Adrenal gland (tissue), 12 donors: Measurements from ENCODE around the gene DAAM2. TPM values are rescaled to one million over a fixed set of nuclear protein-coding genes. Genes with fewer than 3 reads are reported as not detected.

Experiments
- DNase-seq, 7 donors: peaks; one replicate each; pipeline ENCODE4 v3.0.0-alpha.2; 2019 to 2020
- H3K27ac ChIP-seq, 5 donors: fragments of 200-600 bp; sonication (generic) in 4 of 5; 1 replicate in 3 of 5; 2 replicates in 2 of 5; pipeline versions ENCODE4 v1.5.1 to v1.8.0; 2016 to 2020; ENCODE audit warnings: mild to moderate bottlenecking in 1 of 5
- H3K27me3 ChIP-seq: fragments of 200-600 bp; 2 replicates; pipeline ENCODE4 v1.8.0; 2021
- H3K36me3 ChIP-seq, 2 donors: fragments of 200-600 bp; replicated peaks in 1 of 2; 1 replicate in 1 of 2; 2 replicates in 1 of 2; pipeline versions ENCODE4 v1.5.1 to v1.8.0; 2018 to 2022
- H3K4me1 ChIP-seq, 2 donors: fragments of 200-600 bp; replicated peaks in 1 of 2; 1 replicate in 1 of 2; 2 replicates in 1 of 2; pipeline versions ENCODE4 v1.5.1 to v1.8.0; 2018 to 2021
- H3K4me3 ChIP-seq, 4 donors: fragments of 200-600 bp; sonication (generic) in 3 of 4; one replicate each; pipeline ENCODE4 v1.5.1; 2016 to 2018
- H3K9me3 ChIP-seq, 3 donors: fragments of 200-600 bp; sonication (generic) in 1 of 3; replicated peaks in 1 of 3; 1 replicate in 2 of 3; 2 replicates in 1 of 3; pipeline versions ENCODE4 v1.5.1 to v1.8.0; 2016 to 2021
- POLR2A ChIP-seq, 2 donors: fragments of 450-650 bp; IDR thresholded peaks; one replicate each; pipeline ENCODE4 v1.6.1; 2017; ENCODE audit warnings: antibody characterized with exemption in 2 of 2, mild to moderate bottlenecking in 2 of 2, moderate library complexity in 1 of 2
- WGBS, 4 donors: extraction: QIAGEN DNeasy Blood & Tissue Kit in 2 of 4; methylation state at CpG; one replicate each; pipeline versions ENCODE4 v1.1.5 to v1.1.7; 2013 to 2017; 5-methylcytosine and 5-hydroxymethylcytosine counted together
- intact Hi-C, 2 donors: fragments of 100-400 bp; cut with DNase I; formaldehyde crosslinking; loops; one replicate each; pipeline versions ENCODE4 v1.14.1 to v1.15.0; 2022 to 2023
- polyA plus RNA-seq, 3 donors: library from polyadenylated mRNA; stranded (reverse); fragments of 200-250 nt in 2 of 3; fragments of 350-450 nt in 1 of 3; fragmentation: Illumina TruSeq in 1 of 3; extraction: RNeasy Lipid Tissue Mini Kit (QIAGEN cat#74804) in 1 of 3; gene quantifications; one replicate each; pipeline ENCODE4 v1.2.3, GENCODE V29; 2013 to 2014
- total RNA-seq, 9 donors: library from RNA; depleted of rRNA in 4 of 9; stranded (reverse); fragments of >200 nt in 4 of 9; fragments of 120-200 nt in 1 of 9; fragmentation: NEBNext Ultra II Directional in 1 of 9; extraction: Animal tissue kit (Norgen Biotek cat#: 25700) in 1 of 9; gene quantifications; one replicate each; pipeline versions ENCODE4 v1.1.0 to v1.2.4, GENCODE V29; 2013 to 2023
- TF ChIP-seq, protein P1 (sequence below), 6 experiments: fragments of 450-650 bp in 4 of 6; fragments of 200-600 bp in 2 of 6; sonication (generic) in 1 of 6; IDR thresholded peaks; 1 replicate in 5 of 6; 2 replicates in 1 of 6; pipeline versions ENCODE4 v1.5.1 to v1.8.0; 2016 to 2021; ENCODE audit warnings: antibody characterized with exemption in 6 of 6, mild to moderate bottlenecking in 2 of 6, moderate library complexity in 1 of 6
- donor health status: healthy with polysubstance abuse.
- donor health status: Bipolar disorder and iron deficiency.
- donor health status: DM: yes; HTN: yes; CAD: no.
- donor health status: DM: no; HTN: no; CAD: no.
- donor health status: DM: no; HTN: no; CAD: no.
- donor health status: DM: yes; HTN: yes; CAD: no.

DAAM2 gene
- total and polyA plus RNA-seq, 12 donors = 28.1 to 72.1 (median 53.2) TPM

GRCh38 chr6:39930540-39930939 lies 138.4 kb downstream of the DAAM2 start:
- no peak overlapping the region for H3K4me3 ChIP-seq
- no peaks in the 10 kb centered on the region for H3K27me3 ChIP-seq
- no peaks in the 10 kb centered on the region for H3K9me3 ChIP-seq
- no peaks in the 10 kb centered on the region for H3K36me3 ChIP-seq
- H3K27ac ChIP-seq = peak overlapping the region in 3 of 5 donors; percentile 11 to 51 (median 47)
- 83 to 90% (median 87%) methylated on average over 4 of the region's 4 CpGs for WGBS, 4 donors
- peaks cover 15 to 45% of the 10 kb centered on the region in 2 donors for H3K4me1 ChIP-seq
- intact Hi-C loops = loop anchor here in 1 of 2 donors (5.0 kb wide), 1 partner anchor 322 kb away; no protein-coding TSS in a partner anchor
- DNase-seq = no peak
- TF ChIP-seq, protein P1, sequence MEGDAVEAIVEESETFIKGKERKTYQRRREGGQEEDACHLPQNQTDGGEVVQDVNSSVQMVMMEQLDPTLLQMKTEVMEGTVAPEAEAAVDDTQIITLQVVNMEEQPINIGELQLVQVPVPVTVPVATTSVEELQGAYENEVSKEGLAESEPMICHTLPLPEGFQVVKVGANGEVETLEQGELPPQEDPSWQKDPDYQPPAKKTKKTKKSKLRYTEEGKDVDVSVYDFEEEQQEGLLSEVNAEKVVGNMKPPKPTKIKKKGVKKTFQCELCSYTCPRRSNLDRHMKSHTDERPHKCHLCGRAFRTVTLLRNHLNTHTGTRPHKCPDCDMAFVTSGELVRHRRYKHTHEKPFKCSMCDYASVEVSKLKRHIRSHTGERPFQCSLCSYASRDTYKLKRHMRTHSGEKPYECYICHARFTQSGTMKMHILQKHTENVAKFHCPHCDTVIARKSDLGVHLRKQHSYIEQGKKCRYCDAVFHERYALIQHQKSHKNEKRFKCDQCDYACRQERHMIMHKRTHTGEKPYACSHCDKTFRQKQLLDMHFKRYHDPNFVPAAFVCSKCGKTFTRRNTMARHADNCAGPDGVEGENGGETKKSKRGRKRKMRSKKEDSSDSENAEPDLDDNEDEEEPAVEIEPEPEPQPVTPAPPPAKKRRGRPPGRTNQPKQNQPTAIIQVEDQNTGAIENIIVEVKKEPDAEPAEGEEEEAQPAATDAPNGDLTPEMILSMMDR (IDR thresholded peaks at IDR 0.05) = no peak
- TF ChIP-seq POLR2A (IDR thresholded peaks at IDR 0.05) = no peak

GRCh38 chr6:39931607-39932006 lies 139.4 kb downstream of the DAAM2 start:
- Histone ChIP-seq H3K27me3 (no peaks in the 10 kb centered on the region), H3K36me3 (no peaks in the 10 kb centered on the region), H3K4me1 (peaks cover 15 to 45% of the 10 kb centered on the region in 2 donors), H3K9me3 (no peaks in the 10 kb centered on the region), H3K4me3 (no peak overlapping the region), H3K27ac (peak overlapping the region in 1 of 5 donors; percentile 31)
- no peak for DNase-seq
- no peak for TF ChIP-seq POLR2A (IDR thresholded peaks at IDR 0.05)
- TF ChIP-seq, protein P1 (IDR thresholded peaks at IDR 0.05) = no peak
- WGBS, 4 donors = 76 to 100% (median 100%) methylated on average over 1 of the region's 1 CpG
- intact Hi-C loops = loop anchor here in 1 of 2 donors (5.0 kb wide), 1 partner anchor 321 kb away; no protein-coding TSS in a partner anchor

DNA sequence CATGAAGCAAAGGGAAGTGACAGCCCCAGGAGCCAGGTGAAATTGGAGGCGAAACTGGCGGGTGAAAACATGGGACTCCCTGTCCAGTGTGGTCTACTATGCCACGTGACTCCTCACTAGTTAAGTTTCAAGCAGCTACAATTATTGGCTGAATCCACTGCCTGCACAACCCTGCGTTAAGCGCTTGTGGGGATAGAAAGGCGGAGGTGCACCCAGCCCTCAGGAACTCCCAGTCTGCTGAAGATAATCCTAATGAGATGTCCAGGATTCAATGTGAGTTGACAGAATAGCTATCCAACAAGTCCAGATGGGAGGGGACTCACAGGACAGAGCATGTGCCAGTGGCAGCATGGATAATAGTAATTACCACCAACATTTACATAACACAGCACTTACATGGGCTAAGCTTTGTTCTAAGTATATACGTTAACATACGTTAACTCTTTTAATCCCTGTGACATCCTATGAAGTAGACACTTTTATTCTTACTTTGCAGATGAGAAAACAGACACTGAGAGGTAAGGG lies 140.3 kb downstream of the DAAM2 start:
- Histone ChIP-seq H3K4me1 (peaks cover 7 to 37% of the 10 kb centered on the region in 2 donors), H3K4me3 (no peak overlapping the region), H3K27ac (peak overlapping the region in 2 of 5 donors; percentile 28 to 31), H3K27me3 (no peaks in the 10 kb centered on the region), H3K9me3 (no peaks in the 10 kb centered on the region), H3K36me3 (no peaks in the 10 kb centered on the region)
- 90 to 91% (median 90%) methylated on average over 7 to 8 of the region's 8 CpGs for WGBS, 4 donors
- no peak for TF ChIP-seq POLR2A (IDR thresholded peaks at IDR 0.05)
- TF ChIP-seq, protein P1 (IDR thresholded peaks at IDR 0.05) = no peak
- no peak for DNase-seq
- intact Hi-C loops = loop anchor here in 1 of 2 donors (5.0 kb wide), 1 partner anchor 320 kb away; no protein-coding TSS in a partner anchor

- TF ChIP-seq, protein P1 (IDR thresholded peaks at IDR 0.05) = no peak
- no peak for TF ChIP-seq POLR2A (IDR thresholded peaks at IDR 0.05)
- intact Hi-C loops = loop anchor here in 1 of 2 donors (5.0 kb wide), 1 partner anchor 319 kb away; no protein-coding TSS in a partner anchor
- Histone ChIP-seq H3K9me3 (no peaks in the 10 kb centered on the region), H3K4me3 (peak overlapping the region in 2 of 4 donors; percentile 74 to 78), H3K27ac (peak overlapping the region in 4 of 5 donors; percentile 11 to 89 (median 72)), H3K27me3 (no peaks in the 10 kb centered on the region), H3K36me3 (no peaks in the 10 kb centered on the region), H3K4me1 (peaks cover 7 to 33% of the 10 kb centered on the region in 2 donors)
- DNase-seq = no peak
- 16 to 20% (median 18%) methylated on average over 8 to 9 of the region's 9 CpGs for WGBS, 4 donors
These were observed 141.5 kb downstream of the DAAM2 start for GRCh38 chr6:39933669-39934130.
